Cardiac fibroblast (primary cell): ENCODE measurements around the gene PPP2R1A.

Source experiments
- DNase-seq, 2 donors: peaks; one replicate each; pipeline versions ENCODE4 v3.0.0 to v3.0.0-alpha.2; 2010; ENCODE audit warnings: low read depth in 2 of 2
- H3K4me3 ChIP-seq, 2 donors: replicated peaks in 1 of 2; 1 replicate in 1 of 2; 2 replicates in 1 of 2; pipeline ENCODE4 v1.5.1; 2011; ENCODE audit warnings: low read depth in 2 of 2, low read length in 2 of 2, mild to moderate bottlenecking in 2 of 2, moderate library complexity in 1 of 2
- TF ChIP-seq, protein P1 (sequence below): IDR thresholded peaks from one replicate; pipeline ENCODE4 v1.5.1; 2011; ENCODE audit warnings: low read depth, mild to moderate bottlenecking, low read length, inconsistent platforms

Gene PPP2R1A

DNA sequence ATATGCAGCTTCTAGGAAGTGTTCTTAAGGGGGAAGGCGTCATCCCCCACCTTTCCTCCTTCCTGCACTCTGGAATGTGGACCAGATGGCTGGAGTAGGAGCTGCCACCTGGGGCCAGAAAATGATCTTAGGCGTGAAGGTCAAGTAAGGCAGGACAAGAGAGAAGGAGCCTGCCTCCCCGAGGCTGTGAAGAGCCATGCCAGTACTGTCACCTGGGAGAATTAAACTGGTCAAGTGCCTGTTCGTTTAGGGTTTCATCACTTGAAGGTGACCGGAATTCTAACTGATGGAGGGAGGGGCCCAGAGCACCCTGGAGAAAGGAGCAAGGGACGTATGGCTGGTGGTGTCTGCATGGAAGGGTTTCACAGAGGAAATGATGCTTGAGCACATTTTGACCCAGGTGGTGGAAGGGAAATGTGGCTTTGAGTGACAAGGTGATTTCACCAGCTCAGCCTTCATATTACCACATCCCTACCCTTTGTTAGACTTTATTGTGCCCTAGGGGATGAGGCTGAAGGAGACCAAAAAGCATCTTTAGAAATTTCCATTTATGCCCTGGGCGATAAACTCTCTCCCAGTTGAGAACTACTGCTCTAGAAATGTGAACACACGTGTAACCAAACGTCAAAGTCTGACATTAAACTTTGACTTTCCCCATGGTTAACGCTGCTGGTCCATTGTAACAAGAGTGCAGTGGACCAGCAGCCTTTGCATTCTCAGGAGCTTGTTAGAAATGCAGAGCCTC, 37.5 kb downstream of the PPP2R1A start:
- no peak overlapping the region for H3K4me3 ChIP-seq
- no peak for DNase-seq
- TF ChIP-seq, protein P1, sequence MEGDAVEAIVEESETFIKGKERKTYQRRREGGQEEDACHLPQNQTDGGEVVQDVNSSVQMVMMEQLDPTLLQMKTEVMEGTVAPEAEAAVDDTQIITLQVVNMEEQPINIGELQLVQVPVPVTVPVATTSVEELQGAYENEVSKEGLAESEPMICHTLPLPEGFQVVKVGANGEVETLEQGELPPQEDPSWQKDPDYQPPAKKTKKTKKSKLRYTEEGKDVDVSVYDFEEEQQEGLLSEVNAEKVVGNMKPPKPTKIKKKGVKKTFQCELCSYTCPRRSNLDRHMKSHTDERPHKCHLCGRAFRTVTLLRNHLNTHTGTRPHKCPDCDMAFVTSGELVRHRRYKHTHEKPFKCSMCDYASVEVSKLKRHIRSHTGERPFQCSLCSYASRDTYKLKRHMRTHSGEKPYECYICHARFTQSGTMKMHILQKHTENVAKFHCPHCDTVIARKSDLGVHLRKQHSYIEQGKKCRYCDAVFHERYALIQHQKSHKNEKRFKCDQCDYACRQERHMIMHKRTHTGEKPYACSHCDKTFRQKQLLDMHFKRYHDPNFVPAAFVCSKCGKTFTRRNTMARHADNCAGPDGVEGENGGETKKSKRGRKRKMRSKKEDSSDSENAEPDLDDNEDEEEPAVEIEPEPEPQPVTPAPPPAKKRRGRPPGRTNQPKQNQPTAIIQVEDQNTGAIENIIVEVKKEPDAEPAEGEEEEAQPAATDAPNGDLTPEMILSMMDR, result no peak

- TF ChIP-seq, protein P1, result no peak
- no peak overlapping the region for H3K4me3 ChIP-seq
- DNase-seq, result no peak
Measured at GRCh38 chr19:52227980-52228379, 38.1 kb downstream of the PPP2R1A start.

DNA sequence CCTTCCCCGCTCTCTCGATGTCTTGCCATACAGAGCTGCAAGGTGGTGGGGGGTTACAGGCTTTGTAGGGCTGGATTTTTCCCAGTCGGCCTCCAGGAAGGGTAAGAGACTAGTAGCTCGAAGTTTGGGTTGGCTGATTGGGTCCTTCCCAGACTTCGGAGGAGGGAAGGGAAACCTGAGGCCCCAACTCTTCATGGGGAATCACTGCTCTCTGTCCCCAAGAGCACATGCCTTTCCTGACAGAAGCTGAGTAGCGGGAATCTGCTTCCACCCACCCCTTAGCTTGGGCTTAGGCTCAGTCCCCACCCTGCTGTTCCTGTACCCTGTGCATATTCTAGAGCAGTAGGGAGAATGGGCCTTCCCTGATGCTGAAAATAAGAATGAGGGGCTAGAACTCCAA, 39.7 kb downstream of the PPP2R1A start:
- no peak for DNase-seq

DNA sequence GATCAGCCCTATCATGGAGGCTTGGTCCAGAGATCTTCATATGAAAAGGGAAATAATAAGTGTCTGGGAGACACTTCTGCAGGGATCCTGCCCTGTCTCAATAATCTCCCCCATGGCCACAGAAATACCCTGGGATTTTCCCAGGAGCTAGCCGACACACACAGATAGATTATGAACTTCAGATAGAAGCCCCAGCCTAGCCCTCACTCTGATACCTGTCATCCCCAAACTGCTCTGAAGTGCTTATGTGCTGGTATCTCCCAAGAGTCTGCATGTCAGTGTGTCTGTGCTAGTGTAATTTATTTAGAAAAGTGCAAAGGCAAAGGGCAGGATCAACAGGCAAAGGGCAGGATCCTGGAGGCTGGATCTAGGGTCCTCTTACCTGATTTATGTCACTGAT, 40.8 kb downstream of the PPP2R1A start:
- TF ChIP-seq, protein P1, result no peak
- no peak for DNase-seq
- no peak overlapping the region for H3K4me3 ChIP-seq

More for the DNA sequence above, 39.7 kb downstream of the PPP2R1A start:
- TF ChIP-seq, protein P1, result no peak
- no peak overlapping the region for H3K4me3 ChIP-seq

GRCh38 chr19:52231154-52231910, 41.5 kb downstream of the PPP2R1A start:
- TF ChIP-seq, protein P1, result no peak
- no peak overlapping the region for H3K4me3 ChIP-seq
- peak in 1 of 2 donors; percentile 32 for DNase-seq

DNA sequence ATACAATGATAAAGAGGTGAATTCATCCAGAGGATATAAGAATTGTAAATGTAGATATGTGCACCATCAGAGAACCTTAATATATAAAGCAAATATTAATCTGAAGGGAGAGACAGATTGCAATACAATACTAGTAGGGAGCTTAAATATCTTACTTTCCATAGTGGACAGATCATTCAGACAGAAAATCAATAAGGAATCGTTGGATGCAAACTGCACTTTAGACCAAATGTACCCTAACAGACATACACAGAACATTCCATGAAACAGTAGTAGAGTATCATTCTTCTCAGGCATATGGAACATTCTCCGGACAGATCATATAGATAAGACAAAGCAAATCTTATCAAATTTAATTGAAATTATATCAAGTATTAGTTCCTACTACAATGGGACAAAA, 44.6 kb downstream of the PPP2R1A start:
- TF ChIP-seq, protein P1, result no peak
- DNase-seq, result no peak
- H3K4me3 ChIP-seq, result no peak overlapping the region
